Measurements from ENCODE around the gene ARL4D. TPM values are rescaled to one million over a fixed set of nuclear protein-coding genes. Genes with fewer than 3 reads are reported as not detected.
A peak's percentile ranks its signal among the peaks of the same experiment; 100 is the strongest.

Gene ARL4D
- total RNA-seq, 1 donor from 2014 or later: 123 TPM

DNA sequence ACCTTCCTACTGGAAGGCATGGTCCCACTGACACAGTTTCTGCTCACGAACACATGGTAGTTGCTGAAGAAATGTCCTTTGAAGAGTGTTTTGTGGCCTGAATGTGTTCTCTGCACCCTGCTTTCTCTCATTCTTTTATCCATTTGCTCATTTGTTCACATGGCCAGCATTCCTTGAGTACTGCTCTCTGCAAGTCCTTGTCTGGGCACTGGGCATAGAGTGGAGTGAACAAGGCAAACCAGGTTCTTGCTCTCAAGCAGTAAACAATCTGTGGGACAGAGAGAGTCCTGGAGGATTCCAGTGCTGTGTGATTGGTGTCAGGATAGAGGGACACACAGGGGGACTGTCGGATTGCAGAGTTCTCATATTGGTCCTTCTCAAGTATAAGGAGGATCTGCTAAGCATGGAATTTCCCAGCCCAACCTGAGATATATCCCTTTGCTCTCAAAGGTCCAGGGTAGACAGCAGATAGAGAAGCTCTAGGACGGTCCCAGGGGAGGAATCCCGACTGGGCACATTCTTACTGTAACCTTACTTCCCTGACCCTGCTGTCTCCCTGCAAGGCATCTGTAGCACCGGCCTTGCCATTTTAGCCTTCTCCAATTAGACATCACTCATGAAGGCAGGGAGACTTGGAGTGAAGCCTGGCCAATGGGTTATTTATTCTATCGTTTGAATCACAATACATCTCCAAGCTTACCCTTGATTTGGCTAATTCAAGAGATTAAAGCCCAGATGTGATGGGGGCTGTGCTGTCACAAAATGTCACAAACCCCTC lies 32.3 kb downstream of the ARL4D start:
- no peak for ATAC-seq

DNA sequence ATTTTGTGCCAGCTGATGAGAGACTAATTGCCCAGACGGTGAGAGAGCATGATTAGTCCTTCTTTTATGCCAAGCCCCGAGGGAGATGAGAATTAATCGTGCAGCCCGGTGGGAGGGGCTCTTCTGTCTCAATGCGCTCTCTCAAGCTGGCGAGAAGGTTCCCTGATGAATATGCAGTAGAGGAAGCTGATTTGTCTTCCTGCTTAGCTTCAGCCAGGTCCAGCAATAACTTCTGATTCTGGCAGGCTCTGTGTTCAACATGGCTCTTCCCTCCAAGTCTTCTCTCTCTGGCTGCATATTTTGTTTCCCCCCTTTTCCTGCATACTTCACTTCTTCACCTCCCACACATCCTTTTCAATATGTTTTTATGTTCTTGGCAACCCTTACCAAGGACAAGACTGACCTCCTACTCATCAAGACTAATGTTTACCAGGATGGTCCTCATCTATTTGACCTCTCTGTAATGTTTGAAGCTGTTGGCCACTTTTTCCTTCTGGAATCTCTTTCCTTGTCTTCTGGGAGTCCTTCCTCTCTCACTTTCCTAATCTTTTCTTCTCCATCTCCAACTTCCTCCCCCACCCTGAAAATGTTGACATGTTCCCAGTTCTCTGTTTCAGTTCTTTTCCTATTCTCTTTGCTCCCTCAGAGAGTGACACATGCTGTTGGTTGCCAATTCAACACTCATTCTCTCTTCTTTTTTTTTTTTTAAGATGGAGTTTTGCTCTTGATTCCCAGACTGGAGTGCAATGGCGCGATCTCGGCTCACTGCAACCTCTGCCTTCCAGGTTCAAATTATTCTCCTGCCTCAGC lies 33.1 kb downstream of the ARL4D start:
- ATAC-seq: peak; percentile 48

DNA sequence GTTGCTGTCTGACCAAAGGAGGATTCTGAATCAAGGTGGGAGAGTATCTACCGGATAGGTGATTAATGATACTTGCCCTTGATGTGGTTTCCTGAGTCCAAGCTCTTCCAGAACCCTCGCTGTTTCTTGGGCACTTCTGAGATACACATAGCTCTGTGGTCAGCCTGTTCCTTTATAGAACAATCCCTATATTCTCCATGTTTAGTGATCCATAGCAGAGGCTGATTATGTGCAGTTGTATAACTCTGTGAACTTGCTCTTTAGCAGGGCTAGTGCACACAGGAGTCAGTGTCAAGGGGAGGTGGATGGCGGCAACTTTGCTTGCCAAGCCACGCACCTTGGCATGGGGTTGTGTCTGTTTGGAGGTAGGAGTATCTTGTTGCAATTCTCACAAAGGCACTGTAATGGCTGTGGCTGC lies 36.1 kb downstream of the ARL4D start:
- peak; percentile 24 for ATAC-seq

- no peak for ATAC-seq
Measured at GRCh38 chr17:43437756-43438155, 39.0 kb downstream of the ARL4D start.

DNA sequence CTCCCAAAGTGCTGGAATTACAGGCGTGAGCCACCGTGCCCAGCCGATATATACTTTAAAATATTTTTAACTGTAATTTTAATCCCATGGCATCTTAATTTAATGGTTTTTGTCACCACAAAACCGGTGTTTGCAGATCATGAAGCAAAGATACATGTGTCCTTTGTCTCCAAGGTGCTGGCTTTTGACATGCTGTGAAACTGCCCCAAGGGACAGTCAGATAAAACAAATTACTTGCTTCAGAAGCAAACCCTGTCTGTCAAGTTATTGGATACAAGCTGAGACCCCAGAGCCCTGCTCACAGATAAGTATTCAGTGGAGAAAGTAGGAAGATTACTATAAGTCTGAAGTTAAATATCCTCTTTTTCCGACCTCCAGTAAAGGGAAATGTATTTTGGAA lies 39.8 kb downstream of the ARL4D start:
- no peak for ATAC-seq

GRCh38 chr17:43439041-43439440 lies 40.2 kb downstream of the ARL4D start:
- no peak for ATAC-seq

GRCh38 chr17:43442711-43443110 lies 43.9 kb downstream of the ARL4D start:
- ATAC-seq: no peak

DNA sequence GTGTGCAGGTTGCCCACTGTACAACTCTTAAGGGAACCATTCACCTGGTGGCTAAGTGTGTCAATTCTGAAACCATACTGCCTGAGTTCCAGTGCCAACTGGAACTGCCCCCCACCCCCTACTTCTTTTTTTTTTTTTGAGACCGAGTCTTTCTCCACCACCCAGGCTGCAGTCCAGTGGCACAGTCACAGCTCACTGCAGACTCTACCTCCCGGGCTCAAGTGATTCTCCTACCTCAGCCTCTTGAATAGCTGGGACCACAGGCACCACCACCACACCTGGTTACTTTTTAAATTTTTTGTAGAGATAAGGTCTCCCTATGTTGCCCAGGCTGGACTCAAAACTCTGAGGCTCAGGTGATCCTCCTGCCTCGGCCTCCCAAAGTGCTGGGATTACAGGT lies 44.6 kb downstream of the ARL4D start:
- no peak for ATAC-seq

GRCh38 chr17:43444223-43445008 lies 45.6 kb downstream of the ARL4D start:
- ATAC-seq: peak; percentile 80

GRCh38 chr17:43445009-43445589 lies 46.3 kb downstream of the ARL4D start:
- peak; percentile 57 for ATAC-seq

DNA sequence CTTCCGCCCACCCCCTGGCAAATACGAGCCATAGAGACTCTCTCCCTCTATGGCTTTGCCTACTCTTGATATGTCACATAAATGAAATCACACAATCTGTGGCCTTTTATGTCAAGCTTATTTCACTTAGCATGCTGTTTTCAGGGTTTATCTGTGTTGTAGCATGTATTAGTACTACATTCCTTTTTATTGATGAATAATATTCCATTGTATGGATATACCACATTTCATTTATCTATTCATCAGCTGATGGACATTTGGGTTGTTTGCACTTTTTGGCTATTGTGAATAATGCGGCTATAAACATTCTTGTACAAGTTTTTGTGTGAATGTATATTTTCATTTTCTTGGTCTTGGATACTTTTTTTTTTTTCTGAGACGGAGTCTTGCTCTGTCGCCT lies 48.0 kb downstream of the ARL4D start:
- ATAC-seq: no peak

GRCh38 chr17:43448720-43449469 lies 50.1 kb downstream of the ARL4D start:
- no peak for ATAC-seq

GRCh38 chr17:43449470-43450248 lies 50.9 kb downstream of the ARL4D start:
- no peak for ATAC-seq

Other genes with a start within 250 kb of the ARL4D start
- gene NBR1, start 227.8 kb upstream of the ARL4D start, total RNA-seq: 32.7 TPM
- gene TMEM106A, start 187.1 kb upstream of the ARL4D start, total RNA-seq: 1.3 TPM
- gene CCDC200, start 170.4 kb upstream of the ARL4D start, total RNA-seq: not detected
- 11,314 TPM for gene RNU2-1, start 165.0 kb upstream of the ARL4D start, total RNA-seq
- 39.0 TPM for gene DHX8, start 85.0 kb downstream of the ARL4D start, total RNA-seq
- gene ETV4, start 147.3 kb downstream of the ARL4D start, total RNA-seq: 5.7 TPM